ENCODE results near the gene IRF9.

IRF9 gene

GRCh38 chr14:24135834-24136683, 25.0 kb upstream of the IRF9 start, which contains the start of gene PSME1:
Gene PSME1 (plus strand): TSS chr14:24136194. CDS start chr14:24136263, 69 bp downstream.
- ChIA-PET POLR2A (interaction anchor here (0.6 to 7.3 kb wide), 24 partner anchors 9 to 1253 kb away, joined by 3 to 163 read pairs (median 4); partner anchors contain the start of genes CIDEB, DCAF11, IPO4 and IRF9), CTCF (interaction anchor here (0.6 to 1.0 kb wide), 3 partner anchors 21 to 43 kb away, joined by 3 to 6 read pairs (median 3); partner anchors contain the start of genes DCAF11, IRF9 and NRL)
- H3K27ac ChIP-seq (ENCODE audit: extremely low read depth, low read depth, low read length): peak within 1 kb of the TSS; percentile 90
- TF ChIP-seq ZBTB8A (tag by site-specific recombination; IDR thresholded peaks at IDR 0.05) (peak; percentile 96), GFI1B (tag by site-specific recombination; IDR thresholded peaks at IDR 0.05) (no peak), AEBP2 (tag by site-specific recombination; IDR thresholded peaks at IDR 0.05; ENCODE audit: borderline replicate concordance) (no peak), ZFP69B (tag by site-specific recombination; IDR thresholded peaks at IDR 0.05) (peak; percentile 18; the same call in 1 of the 2 replicates), EGR2 (tag by site-specific recombination; IDR thresholded peaks at IDR 0.05; ENCODE audit: low read depth) (peak; percentile 27), ZNF350 (tag by site-specific recombination; IDR thresholded peaks at IDR 0.05) (no peak), ZNF423 (tag by site-specific recombination; IDR thresholded peaks at IDR 0.05) (peak; percentile 47), ZNF398 (tag by site-specific recombination; IDR thresholded peaks at IDR 0.05) (peak; percentile 58), PRDM10 (tag by site-specific recombination; IDR thresholded peaks at IDR 0.05) (peak; percentile 57), ZNF692 (tag by site-specific recombination; IDR thresholded peaks at IDR 0.05) (peak; percentile 65; the same call in 1 of the 2 replicates), OSR2 (tag by site-specific recombination; IDR thresholded peaks at IDR 0.05) (no peak; the same call in 1 of the 2 replicates), KLF16 (tag by site-specific recombination; IDR thresholded peaks at IDR 0.05) (peak; percentile 76), ZNF670 (tag by site-specific recombination; IDR thresholded peaks at IDR 0.05; ENCODE audit: low read depth) (no peak), ZNF248 (tag by site-specific recombination; IDR thresholded peaks at IDR 0.05) (no peak), CTCF (tag by site-specific recombination; IDR thresholded peaks at IDR 0.05) (peak; percentile 8; the same call in 1 of the 2 replicates), ZNF473 (tag by site-specific recombination; IDR thresholded peaks at IDR 0.05) (no peak), ZNF580 (tag by site-specific recombination; IDR thresholded peaks at IDR 0.05) (no peak), HIC1 (tag by site-specific recombination; IDR thresholded peaks at IDR 0.05) (peak; percentile 65; the same call in 1 of the 2 replicates), ZNF426 (tag by site-specific recombination; IDR thresholded peaks at IDR 0.05) (no peak), ZNF600 (tag by site-specific recombination; IDR thresholded peaks at IDR 0.05) (peak; percentile 7), PBX3 (CRISPR knock-in tag; IDR thresholded peaks at IDR 0.05) (0 out of 2 replicates have a peak, but pooled peaks have one; percentile 28)

More at GRCh38 chr14:24135834-24136683, 25.0 kb upstream of the IRF9 start, which contains the start of gene PSME1:
- Histone ChIP-seq H3K9me3 (ENCODE audit: control insufficient read depth, insufficient read depth, low read depth, low read length) (no peaks in the 10 kb centered on the region), H3K36me3 (ENCODE audit: control insufficient read depth in 2 of 2, insufficient read depth in 1 of 2, low read length in 2 of 2) (peaks cover 11 to 27% of the 10 kb centered on the region in 2 experiments), H3K4me3 (ENCODE audit: low read depth, low read length) (peak within 1 kb of the TSS; percentile 92), H3K4me1 (ENCODE audit: control insufficient read depth, insufficient read depth, low read length) (peaks cover 4% of the 10 kb centered on the region; the same call in 1 of the 2 replicates)
